ENCODE measurements around the gene TMEM87B.

DNA sequence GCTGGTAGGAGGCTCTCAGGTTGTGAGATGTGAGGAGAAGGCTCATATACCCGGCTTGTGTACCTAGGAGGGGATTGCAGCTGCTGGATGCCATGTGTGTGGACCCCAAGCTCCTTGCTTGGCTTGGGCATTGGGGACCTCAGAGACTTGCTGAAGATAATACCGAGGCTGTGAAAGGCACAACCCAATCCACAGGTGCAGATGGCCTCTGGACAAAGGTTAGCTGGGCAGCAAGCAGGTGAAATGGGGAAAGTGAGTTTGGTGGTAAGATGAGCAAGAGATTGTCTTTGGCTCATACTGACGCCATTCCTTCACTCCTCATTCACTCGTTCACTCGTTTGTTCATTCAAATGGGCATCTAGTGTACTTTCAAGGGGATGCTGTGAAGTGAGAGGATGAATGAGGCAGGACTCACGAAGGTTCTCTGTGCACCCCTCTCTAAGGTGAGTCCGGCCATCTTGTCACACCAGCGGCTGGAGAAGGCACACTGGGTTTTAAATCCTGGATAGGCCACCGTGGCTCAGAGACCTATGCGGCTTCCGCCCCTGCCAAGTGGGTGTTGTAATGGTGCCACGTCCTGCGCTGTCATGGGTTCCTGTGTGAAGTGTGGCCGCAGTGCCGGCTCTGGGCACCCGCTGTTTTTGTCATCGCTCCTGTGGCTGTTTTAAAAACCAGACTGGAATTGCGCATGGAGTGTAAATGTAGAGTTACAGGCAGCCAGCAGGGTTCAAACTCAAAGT is 96.8 kb downstream of the TMEM87B start:
- TF ChIP-seq POLR2A (IDR thresholded peaks at IDR 0.05; ENCODE audit: low read length) (no peak), GATA1 (IDR thresholded peaks at IDR 0.05; ENCODE audit: low read depth, low read length) (no peak)
